Endodermal cell (in vitro differentiated cells): ENCODE results near the gene SPPL2A. TPM values are rescaled to one million over a fixed set of nuclear protein-coding genes. Genes with fewer than 3 reads are reported as not detected.
A peak's percentile ranks its signal among the peaks of the same experiment; 100 is the strongest.

Experiments used
- DNase-seq: peaks from one replicate; pipeline ENCODE4 v3.0.0-alpha.2; 2017
- H3K27ac ChIP-seq: 2 replicates; pipeline ENCODE4 v1.5.1; 2013; ENCODE audit warnings: mild to moderate bottlenecking, low read depth, low read length, moderate library complexity
- H3K27me3 ChIP-seq: 2 replicates; pipeline ENCODE4 v1.6.1; 2013; ENCODE audit warnings: mild to moderate bottlenecking, low read length, moderate library complexity; ENCODE audit not compliant: insufficient read depth, control insufficient read depth, poor library complexity, severe bottlenecking
- H3K36me3 ChIP-seq: 2 replicates; pipeline ENCODE4 v1.7.0; 2013; ENCODE audit warnings: mild to moderate bottlenecking, low read length, moderate library complexity; ENCODE audit not compliant: control insufficient read depth, insufficient read depth
- H3K4me1 ChIP-seq: one replicate; pipeline ENCODE4 v1.7.0; 2013; ENCODE audit warnings: low read length; ENCODE audit not compliant: control insufficient read depth, insufficient read depth
- H3K4me3 ChIP-seq: 2 replicates; pipeline ENCODE4 v1.5.1; 2013; ENCODE audit warnings: mild to moderate bottlenecking, low read length, moderate library complexity
- H3K9ac ChIP-seq: 2 replicates; pipeline ENCODE4 v1.6.1; 2013; ENCODE audit warnings: mild to moderate bottlenecking, low read length, moderate library complexity; ENCODE audit not compliant: poor library complexity, severe bottlenecking; ENCODE audit errors: extremely low read depth
- H3K9me3 ChIP-seq: 2 replicates; pipeline ENCODE4 v1.6.1; 2013; ENCODE audit warnings: mild to moderate bottlenecking, low read length, moderate library complexity; ENCODE audit not compliant: control insufficient read depth
- H3K27ac Mint-ChIP-seq: 2 replicates; pipeline ENCODE4 v1.8.0; 2020; ENCODE audit warnings: mixed read lengths
- H3K27me3 Mint-ChIP-seq: 2 replicates; pipeline ENCODE4 v1.8.0; 2021; ENCODE audit warnings: mild to moderate bottlenecking, mixed read lengths; ENCODE audit not compliant: insufficient read depth
- H3K36me3 Mint-ChIP-seq: 2 replicates; pipeline ENCODE4 v1.8.0; 2020; ENCODE audit warnings: low read depth, mixed read lengths
- H3K4me1 Mint-ChIP-seq: 2 replicates; pipeline ENCODE4 v1.8.0; 2020; ENCODE audit warnings: mixed read lengths
- H3K4me3 Mint-ChIP-seq: 2 replicates; pipeline ENCODE4 v1.8.0; 2020; ENCODE audit warnings: mild to moderate bottlenecking, moderate library complexity, mixed read lengths
- H3K9me3 Mint-ChIP-seq: 2 replicates; pipeline ENCODE4 v1.8.0; 2020; ENCODE audit warnings: mild to moderate bottlenecking, mixed read lengths
- WGBS, 2 experiments: methylation state at CpG; one replicate each; pipeline versions ENCODE4 v1.1.5 to v1.1.7; 2013; ENCODE audit warnings: missing lambda C conversion rate in 2 of 2, mixed read lengths in 1 of 2; ENCODE audit not compliant: insufficient coverage in 1 of 2, insufficient read length in 1 of 2; 5-methylcytosine and 5-hydroxymethylcytosine counted together
- total RNA-seq, 2 donors: library from RNA; stranded (reverse); fragmentation: NEBNext Ultra II Directional in 1 of 2; extraction: Animal tissue kit (Norgen Biotek cat#: 25700) in 1 of 2; gene quantifications; 2 replicates in 1 of 2; 3 replicates in 1 of 2; pipeline ENCODE4 v1.2.1, GENCODE V29; 2021
- TF ChIP-seq, protein P1 (sequence below): fragments of 200-600 bp; sonication (generic); conservative IDR thresholded peaks from 2 replicates; pipeline ENCODE4 v1.5.0; 2021; ENCODE audit warnings: antibody characterized with exemption, mild to moderate bottlenecking

Gene SPPL2A
- total RNA-seq, 2 donors from 2014 or later = 62.4 to 78.7 TPM

DNA sequence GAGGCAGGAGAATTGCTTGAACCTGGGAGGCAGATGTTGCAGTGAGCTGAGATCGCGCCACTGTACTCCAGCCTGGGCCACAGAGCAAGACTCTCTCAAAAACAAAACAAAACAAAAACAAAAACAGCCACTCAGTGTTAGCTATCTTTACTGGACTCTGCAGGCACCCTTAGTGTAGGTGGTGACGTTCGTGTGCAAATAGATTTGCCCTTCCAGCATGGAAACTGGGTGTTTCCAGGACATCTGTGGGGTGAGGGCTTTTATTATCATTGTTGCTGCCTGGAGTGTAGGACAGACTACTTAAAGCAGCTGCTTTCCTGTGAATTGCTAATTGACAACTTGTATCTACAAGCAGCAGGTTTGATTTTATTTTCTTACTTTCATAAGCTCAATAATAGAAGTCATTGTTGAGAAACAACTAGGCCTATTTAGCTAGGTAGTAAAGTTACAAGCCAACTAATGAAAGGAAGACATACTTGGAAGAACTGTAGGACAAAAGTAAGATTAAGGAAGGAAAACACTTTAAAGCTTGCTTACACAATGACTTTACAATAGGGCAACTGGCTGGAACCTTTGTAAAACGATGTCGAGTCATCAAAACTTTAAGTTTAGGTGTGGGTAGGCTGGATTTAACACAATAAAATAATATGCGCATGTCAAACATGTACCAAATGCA, 25.4 kb upstream of the SPPL2A start:
- no peaks in the 10 kb centered on the region for H3K36me3 ChIP-seq
- H3K27me3 Mint-ChIP-seq = no peaks in the 10 kb centered on the region
- WGBS, 2 experiments = 68 to 93% methylated on average over 4 to 7 of the region's 7 CpGs
- TF ChIP-seq, protein P1, sequence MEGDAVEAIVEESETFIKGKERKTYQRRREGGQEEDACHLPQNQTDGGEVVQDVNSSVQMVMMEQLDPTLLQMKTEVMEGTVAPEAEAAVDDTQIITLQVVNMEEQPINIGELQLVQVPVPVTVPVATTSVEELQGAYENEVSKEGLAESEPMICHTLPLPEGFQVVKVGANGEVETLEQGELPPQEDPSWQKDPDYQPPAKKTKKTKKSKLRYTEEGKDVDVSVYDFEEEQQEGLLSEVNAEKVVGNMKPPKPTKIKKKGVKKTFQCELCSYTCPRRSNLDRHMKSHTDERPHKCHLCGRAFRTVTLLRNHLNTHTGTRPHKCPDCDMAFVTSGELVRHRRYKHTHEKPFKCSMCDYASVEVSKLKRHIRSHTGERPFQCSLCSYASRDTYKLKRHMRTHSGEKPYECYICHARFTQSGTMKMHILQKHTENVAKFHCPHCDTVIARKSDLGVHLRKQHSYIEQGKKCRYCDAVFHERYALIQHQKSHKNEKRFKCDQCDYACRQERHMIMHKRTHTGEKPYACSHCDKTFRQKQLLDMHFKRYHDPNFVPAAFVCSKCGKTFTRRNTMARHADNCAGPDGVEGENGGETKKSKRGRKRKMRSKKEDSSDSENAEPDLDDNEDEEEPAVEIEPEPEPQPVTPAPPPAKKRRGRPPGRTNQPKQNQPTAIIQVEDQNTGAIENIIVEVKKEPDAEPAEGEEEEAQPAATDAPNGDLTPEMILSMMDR = no peak
- H3K9me3 Mint-ChIP-seq = no peaks in the 10 kb centered on the region
- H3K4me1 Mint-ChIP-seq = peaks cover 14% of the 10 kb centered on the region
- no peak for DNase-seq
- peak overlapping the region; percentile 56 for H3K27ac Mint-ChIP-seq
- no peak overlapping the region for H3K27ac ChIP-seq
- no peaks in the 10 kb centered on the region for H3K27me3 ChIP-seq
- no peaks in the 10 kb centered on the region for H3K36me3 Mint-ChIP-seq
- H3K4me1 ChIP-seq = peaks cover 4% of the 10 kb centered on the region
- H3K4me3 ChIP-seq = no peak overlapping the region
- H3K9me3 ChIP-seq = no peaks in the 10 kb centered on the region
- no peak overlapping the region for H3K4me3 Mint-ChIP-seq
- H3K9ac ChIP-seq = no peak overlapping the region

DNA sequence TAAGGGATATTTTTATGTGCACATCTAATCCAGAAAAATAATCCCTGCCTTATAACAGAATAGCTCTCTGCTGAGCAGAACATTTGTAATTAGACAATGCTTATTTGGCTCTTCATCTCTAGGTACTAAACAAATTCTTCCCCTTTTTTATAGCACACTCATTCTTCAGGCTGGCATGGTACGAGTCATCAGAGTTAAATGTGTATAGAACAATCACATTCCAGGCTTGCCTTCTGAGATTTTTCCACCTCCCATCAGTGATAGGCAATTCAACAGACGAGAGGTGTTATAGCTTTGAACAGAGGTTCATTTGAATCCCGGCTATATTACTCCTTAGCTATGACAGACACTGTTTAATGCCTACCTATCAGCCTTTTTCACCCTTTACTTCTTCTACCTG, 21.4 kb upstream of the SPPL2A start:
- H3K4me3 Mint-ChIP-seq = no peak overlapping the region
- no peak for DNase-seq
- no peak overlapping the region for H3K9ac ChIP-seq
- TF ChIP-seq, protein P1 = no peak
- H3K27me3 ChIP-seq = no peaks in the 10 kb centered on the region
- no peak overlapping the region for H3K4me3 ChIP-seq
- H3K27me3 Mint-ChIP-seq = no peaks in the 10 kb centered on the region
- no peak overlapping the region for H3K27ac ChIP-seq
- no peaks in the 10 kb centered on the region for H3K36me3 Mint-ChIP-seq
- 86 to 88% methylated on average over 3 of the region's 3 CpGs for WGBS, 2 experiments
- peaks cover 4% of the 10 kb centered on the region for H3K4me1 ChIP-seq
- H3K27ac Mint-ChIP-seq = no peak overlapping the region
- H3K9me3 Mint-ChIP-seq = no peaks in the 10 kb centered on the region
- H3K36me3 ChIP-seq = no peaks in the 10 kb centered on the region
- no peaks in the 10 kb centered on the region for H3K9me3 ChIP-seq
- H3K4me1 Mint-ChIP-seq = peaks cover 12% of the 10 kb centered on the region

DNA sequence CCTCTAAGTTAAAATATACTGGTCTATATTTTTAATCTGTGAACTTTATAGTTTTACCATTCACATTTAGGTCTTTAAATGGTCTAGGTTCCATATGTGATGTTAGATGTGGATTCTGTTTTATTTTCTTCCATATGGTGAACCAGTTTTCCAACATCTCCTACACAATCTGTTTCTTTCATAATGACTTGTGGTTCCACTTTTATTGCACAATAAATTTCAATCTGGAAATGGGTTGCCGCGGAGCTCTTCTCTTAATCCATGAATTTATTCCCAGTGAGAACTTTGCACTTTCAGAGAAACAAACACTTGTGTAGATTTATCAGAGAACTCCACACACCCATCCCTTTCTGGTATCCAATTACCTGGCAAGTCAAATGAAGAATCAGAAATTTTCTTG, 20.9 kb upstream of the SPPL2A start:
- H3K27ac Mint-ChIP-seq = no peak overlapping the region
- DNase-seq = no peak
- no peaks in the 10 kb centered on the region for H3K27me3 ChIP-seq

More for the DNA sequence above, 20.9 kb upstream of the SPPL2A start:
- no peak overlapping the region for H3K4me3 ChIP-seq
- no peak overlapping the region for H3K27ac ChIP-seq
- no peak overlapping the region for H3K9ac ChIP-seq
- WGBS, 2 experiments = 95 to 96% methylated on average over 2 of the region's 2 CpGs
- Mint-ChIP-seq H3K27me3 (no peaks in the 10 kb centered on the region), H3K9me3 (no peaks in the 10 kb centered on the region), H3K4me3 (no peak overlapping the region), H3K4me1 (peaks cover 9% of the 10 kb centered on the region), H3K36me3 (no peaks in the 10 kb centered on the region)
- H3K9me3 ChIP-seq = no peaks in the 10 kb centered on the region
- TF ChIP-seq, protein P1 = no peak
- peaks cover 4% of the 10 kb centered on the region for H3K4me1 ChIP-seq
- no peaks in the 10 kb centered on the region for H3K36me3 ChIP-seq
